ENCODE data around the gene PIAS1.
"Not testable (repeated sequence)": the region's sequence is repeated elsewhere in the genome, so short reads cannot be mapped to it uniquely, and the experiment has no call there.

PIAS1 gene

DNA sequence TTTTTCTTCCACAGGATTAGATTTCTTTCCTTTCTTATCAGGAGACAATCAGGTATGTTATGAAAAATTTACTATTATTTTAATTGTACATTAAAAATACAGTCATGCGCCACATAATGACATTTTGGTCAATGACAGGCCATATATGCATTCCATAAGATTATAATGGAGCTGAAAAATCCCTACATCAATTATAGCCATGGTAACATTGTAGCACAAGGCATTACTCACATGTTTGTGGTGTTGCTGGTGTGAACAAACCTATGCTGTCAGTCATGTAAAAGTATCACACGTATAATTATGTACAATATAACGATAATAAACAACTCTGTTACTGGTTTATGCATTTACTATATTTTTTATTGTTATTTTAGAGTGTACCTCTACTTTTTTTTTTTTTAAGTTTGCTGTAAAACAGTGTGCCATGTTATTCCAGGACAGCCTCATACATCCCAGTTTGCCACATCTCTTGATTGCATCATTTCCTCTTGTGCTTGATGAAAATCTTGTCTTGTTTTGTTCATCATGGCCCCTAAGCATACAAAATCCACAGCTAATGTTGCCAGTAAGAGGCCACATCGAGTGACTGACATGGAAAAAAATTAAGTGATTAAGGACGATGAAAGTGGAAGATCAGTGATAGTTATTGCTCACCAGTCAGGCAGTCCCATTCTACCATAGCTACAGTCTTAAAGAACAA, 129.7 kb downstream of the PIAS1 start:
- no peak for DNase-seq (ENCODE audit: low read depth, low spot score)

DNA sequence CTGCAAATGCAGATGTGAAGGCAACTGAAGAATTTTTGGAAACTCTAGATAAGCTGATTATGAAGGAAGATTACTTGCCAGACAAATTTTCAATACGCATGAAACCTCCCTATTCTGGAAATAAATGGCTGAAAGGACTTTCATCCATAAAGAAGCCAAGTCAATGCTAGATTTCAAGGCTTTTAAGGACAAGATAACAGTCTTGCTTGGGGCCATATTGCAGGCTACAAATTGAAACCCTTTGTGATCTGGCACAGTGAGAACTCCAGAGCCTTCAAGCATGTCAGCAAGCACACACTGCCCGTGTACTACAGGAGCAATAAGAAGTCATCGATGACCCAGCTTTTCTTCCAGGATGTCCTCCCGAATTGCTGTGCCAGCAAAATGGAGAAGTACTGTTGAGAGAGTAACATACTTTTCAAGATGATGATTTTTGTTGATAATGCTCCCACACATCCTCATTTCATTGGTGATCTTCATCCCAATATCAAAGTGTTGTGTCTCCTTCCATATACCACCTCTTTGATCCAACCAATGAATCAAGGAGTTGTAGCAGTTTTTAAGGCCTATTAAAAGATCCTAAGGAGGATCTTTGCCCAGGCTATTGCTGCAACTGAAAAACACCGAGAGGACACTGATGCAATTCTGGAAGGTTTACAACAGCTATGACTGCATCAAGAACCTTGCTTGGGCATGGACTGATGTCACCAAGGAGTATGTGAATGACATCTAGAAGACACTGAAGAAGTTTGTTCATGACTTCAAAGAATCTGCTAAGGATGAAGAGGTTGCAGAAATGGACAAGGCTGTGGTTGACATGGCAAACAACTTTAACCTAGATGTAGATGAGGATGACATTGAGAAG, 130.7 kb downstream of the PIAS1 start:
- no peak for DNase-seq (ENCODE audit: low read depth, low spot score)

DNA sequence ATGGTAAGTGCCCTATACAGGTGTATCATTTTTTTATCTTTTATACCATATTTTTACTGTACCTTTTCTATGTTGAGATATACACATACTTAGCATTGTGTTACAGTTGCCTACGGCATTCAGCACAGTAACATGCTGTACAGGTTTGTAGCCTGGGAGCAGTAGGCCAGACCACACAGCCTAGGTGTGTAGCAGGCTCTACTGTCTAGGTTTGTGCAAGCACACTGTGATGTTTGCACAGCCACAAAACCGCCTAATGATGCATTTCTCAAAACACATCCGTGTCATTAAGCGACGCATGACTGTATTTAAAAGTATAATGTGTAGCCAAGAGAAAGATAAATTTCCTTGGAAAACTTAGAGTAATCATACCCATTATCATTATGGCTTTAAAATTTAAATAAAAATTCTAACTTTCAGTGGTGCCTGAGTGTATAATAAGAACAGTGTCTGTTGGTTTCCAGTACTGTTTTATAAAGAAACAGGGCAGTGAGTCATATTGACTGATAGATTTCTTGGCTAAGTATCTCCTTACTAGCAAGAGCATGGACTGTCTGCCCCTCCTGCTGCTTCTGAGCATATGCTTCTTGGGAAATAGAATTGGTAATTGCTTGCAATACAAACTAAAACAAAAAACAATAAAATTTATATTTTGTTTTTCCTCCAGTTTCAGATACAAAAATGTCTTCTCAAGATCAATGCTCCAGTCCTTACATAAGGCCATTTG, 132.7 kb downstream of the PIAS1 start:
- DNase-seq (ENCODE audit: low read depth, low spot score), result no peak

DNA sequence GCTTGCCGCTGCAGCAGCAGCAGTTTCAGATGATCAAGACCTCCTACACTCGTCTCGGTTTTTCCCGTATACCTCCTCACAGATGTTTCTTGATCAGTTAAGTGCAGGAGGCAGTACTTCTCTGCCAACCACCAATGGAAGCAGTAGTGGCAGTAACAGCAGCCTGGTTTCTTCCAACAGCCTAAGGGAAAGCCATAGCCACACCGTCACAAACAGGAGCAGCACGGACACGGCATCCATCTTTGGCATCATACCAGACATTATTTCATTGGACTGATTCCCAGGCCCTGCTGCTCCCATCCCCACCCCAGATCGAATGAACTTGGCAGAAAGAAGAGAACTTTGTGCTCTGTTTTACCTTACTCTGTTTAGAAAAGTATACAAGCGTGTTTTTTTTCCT, 133.4 kb downstream of the PIAS1 start:
- DNase-seq (ENCODE audit: low read depth, low spot score), result no peak

DNA sequence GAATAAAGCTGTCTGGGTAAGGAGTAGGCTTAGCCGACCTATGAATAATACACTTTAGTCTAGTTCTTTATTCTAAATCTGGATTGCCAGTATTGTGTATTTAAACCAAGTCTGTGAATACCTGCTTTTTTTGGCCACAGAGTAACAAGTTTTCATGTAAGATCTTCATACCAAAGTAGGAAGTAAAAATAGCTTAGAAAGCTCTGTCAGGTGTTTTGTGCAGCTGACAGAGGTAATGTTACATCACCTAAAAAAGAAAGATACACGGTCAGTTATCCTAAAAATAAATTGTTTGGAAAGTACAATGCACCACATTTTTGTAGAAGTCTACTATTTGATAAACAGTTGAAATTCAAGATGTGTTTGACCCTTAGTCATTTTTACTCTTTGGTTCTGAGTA, 134.5 kb downstream of the PIAS1 start:
- no peak for DNase-seq (ENCODE audit: low read depth, low spot score)

DNA sequence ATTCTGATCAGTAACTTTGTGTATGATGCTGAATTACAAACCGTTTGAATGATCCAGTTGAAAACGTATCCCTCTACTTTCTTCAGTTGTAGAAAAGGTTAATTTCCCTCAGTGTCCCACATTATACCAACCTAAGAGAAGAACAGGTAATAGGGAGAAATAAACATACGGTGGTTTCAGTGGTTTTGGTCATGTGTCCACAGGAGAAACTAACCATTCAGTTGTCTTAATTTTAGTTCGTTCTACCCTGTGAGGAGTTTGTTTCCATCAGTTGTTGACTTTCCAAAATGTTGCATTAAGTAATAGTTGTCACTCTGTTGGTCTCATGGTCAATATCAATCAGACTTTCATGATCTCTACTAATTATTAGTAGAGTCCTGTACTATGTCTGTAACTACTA, 135.9 kb downstream of the PIAS1 start:
- DNase-seq (ENCODE audit: low read depth, low spot score), result no peak

DNA sequence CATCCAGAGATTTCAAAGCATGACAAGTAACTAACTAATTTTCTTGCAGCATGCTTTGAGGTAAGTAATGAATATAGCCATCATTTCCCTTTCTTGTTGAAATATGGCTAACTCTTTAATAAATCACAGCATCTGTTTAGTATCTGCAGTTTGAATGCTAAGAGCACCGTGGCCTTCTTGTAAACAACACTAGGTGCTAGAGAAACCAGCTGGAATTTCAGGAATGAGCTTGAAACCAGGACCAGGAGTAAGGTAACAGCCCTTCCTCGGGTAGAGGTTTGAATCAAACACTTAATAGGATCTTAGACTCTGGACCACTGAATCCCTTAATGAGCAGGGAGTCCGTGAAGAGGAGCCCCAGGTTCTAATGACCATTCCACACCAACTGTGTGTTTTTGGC, 137.4 kb downstream of the PIAS1 start:
- no peak for DNase-seq (ENCODE audit: low read depth, low spot score)

DNA sequence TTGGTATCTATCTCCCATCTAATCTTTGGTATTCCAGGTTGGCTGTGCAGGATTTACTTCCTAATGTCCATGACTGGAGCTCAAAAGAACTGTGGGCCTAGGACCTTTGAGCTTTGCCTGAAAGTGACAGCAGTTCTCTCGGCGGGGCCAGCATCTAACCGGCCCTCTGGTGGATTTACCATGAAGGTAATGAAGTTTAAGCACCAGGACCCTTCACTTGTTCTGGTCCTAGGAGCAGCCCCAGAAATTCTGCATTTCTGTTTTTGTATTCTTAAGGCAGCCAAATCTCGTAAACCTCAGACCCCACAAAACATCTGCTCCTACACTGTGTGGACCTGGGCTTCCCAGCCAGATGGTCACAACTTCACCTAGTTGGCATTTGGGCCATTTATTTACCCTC, 138.0 kb downstream of the PIAS1 start:
- no peak for DNase-seq (ENCODE audit: low read depth, low spot score)

DNA sequence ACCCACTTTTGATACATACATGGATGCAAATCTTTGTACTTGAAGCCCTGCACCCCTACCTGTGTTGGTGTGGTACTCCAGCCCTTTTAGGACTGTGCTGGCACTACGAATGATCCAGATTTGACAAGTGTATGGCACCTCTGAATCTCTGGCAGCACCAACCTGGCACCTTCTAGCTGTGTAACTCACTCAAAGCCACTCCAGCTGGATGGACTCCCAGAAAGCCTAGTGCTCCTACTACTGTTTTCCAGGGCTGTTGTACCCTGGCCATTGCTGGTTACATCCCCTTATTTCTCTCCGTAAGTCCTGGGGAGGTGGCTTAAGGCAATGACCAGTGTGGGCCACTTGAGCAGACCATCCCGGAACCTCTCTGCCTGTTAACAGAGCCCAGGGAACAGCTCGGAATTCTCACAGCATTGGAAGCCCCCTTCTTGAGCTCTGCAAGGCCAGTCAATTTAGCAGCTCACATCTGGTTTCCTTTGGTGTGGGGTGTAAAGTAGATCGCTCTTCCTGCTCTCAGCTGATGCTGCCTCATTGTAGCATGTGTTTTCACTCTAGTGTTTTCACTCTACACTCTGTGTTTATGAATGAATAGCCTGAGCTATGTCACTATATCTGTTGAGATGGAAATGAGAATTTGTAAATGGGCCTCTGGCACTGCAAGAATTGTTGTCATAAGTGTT, 138.8 kb downstream of the PIAS1 start:
- DNase-seq (ENCODE audit: low read depth, low spot score), result no peak

DNA sequence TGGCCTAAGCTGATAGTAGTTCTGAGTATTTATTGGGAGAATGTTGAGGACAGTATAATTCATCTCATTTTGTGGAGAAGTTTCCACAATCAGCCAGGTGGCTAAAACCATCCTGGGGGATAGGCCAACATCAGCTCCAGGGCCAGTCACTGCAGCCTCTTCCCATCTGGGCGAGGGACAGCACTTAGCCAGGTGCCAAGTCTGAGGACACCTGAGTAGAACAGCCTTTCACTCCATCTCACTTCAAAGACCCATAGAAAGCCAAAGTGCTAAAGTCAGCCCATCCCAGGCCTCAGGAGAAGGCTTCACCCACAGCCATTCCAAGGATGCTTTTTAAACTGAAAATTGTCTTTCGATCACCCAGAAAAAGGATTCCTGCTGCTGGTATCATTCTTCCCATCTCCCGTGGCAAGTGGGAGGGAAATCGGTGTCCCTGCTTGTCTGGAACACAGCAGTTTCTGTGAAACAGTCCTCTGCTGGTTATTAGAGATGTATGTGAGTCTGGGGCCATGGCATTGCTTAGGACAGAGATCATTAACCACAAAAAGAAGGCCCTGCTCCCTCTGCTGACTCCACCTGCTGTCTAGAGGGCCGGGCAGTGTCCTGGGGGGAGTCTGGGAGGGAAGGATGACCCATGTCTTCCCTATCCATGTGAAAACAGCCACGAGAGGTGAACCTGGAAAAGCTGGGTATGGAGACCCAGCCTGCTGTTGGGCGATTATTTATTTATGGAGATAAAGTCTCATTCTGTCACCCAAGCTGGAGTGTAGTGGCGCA, 141.4 kb downstream of the PIAS1 start:
- no peak for DNase-seq (ENCODE audit: low read depth, low spot score)

DNA sequence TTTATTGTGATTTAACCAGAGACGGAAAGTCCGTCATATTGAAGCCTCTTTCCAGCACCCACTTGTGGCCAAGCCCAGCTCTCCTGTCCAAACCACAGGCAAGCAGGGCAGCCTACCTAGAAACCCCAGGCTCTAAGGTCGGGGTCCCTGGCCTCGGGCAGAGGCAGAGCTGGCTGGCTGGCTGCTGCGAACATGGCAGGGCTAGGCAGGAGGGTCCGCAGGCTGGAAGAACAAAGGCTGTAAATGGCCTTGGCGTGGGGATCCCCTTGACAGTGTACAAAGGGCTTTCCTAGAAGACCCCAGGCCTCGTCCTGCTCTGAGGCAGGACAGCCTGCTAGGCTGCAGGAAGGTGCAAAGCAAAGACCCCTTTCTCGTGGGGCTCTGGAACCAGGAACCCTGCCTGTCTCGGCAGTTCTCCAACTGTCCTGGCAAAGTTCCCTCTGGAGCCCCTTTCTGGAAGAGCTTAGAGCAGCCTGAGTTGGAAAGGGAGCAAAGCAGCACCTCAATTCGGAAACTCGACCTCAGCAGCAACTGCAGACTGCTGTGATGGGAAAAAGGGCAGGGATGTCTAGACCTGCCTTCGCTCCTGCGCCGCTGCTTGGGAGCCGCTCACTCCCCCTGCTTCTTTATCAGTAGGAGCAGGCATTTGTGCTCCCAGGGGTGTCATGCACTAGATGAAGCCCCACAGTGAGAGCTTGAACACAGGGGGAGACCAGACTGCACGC, 142.5 kb downstream of the PIAS1 start:
- DNase-seq (ENCODE audit: low read depth, low spot score), result no peak

DNA sequence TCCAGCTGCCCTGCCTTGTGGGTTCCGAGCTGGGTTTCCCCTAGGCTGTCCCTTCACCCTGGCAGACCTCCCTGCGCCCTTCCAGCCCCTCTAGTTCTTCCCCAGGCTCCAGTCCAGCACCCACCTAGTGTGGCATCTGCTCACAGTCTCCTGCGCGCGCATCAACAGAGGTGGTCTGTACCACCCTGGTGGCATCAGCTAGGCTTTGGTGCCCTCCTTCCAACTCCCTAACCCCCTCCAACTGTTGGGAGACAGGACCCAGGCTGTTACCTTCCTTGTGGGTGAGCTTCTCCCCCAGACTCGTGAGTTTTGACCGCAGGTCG, 143.0 kb downstream of the PIAS1 start:
- no peak for DNase-seq (ENCODE audit: low read depth, low spot score)

DNA sequence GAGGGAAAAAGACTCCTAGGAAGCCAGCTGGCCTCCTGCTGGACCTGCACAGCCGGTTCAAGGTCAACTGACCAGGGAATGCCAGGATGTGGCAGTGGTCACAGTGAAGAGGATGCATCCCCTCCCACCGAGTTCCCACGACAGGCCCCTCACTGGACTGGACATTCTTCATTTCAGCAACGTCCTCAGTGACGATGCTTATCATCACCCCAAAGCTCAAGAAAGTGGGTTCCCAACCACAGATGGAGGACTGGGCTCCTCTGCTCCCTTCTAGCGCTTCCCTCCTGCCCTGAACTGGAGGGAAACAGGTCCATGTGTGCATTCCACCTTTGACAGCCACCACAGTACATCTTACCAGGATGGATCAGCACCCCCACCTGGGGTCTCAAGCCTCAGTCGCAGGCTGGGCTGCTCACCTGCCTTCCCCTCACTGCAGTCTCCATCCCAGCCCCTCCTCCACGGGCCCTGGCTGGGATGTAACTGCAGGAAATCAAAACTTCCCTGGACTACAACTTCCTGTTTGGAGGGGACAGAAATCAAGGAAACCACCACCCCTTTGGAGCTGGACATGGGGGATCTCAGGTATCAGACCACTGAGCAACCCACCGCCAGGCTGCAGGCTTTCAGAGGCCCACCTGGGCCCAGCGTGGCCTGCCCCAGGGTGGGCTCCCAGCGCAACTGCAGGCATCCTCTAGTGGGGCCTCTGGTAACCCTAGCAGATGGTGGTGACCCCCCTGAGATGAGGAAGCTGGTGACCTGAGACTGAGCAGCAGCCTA, 143.7 kb downstream of the PIAS1 start:
- no peak for DNase-seq (ENCODE audit: low read depth, low spot score)

DNA sequence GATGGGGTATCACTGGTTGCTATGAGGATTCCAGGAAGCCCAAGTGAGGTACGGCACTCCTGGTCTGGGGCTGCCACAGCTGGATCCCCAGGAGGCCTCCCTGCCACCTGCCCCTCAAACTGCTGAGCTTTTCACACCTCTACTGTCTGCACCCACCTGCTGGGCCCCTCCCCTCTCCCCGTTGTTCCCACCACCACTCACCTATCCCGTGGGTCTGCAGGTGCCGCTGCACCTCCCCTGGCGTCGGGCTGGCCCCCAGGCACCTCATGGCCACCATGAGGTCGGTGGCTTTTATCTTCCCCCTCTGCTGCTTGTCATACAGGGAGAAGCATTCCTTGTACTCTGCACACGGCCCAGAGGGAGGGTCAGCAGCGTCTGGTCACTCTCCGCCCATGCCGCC, 145.2 kb downstream of the PIAS1 start:
- no peak for DNase-seq (ENCODE audit: low read depth, low spot score)

DNA sequence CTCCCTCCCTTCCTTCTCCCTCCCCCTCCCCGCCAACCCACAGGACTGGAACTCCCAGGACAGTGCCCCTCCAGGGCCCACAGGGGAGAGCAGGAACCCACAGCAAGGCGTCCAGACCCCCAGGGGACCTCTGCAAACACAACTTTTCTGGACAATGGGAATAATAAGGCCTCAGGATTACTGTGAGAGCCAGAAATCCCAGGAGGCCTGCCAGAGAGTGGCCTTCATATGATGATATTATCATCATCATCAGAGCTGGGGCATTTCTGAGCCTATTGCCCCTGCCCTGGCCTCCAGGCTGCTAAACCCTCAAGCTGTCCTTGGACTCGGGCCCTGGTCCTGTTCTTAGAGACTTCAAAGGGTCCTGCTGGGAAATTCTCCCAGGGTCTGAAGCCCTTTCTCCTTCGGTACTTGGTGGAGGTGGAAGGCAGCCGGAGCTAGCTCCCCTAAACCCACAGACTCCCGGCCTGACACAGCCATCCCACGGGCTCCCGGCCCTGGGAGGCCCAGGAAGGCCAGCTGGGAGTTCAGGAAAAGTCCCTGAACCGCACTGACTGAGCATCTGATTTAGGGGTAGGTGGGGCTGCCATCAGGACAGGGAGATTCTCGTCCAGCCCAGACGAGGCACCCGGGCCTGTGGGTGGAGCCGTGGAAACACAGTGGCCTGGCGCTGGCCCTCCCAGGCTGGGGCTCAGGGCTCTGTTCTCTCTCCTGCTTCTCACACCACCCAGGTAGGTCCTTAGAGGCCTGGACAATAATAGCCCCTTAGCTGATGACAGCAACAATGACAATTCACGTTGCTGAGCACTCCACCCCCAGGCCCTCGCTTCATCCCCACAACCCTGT, 146.1 kb downstream of the PIAS1 start:
- no peak for DNase-seq (ENCODE audit: low read depth, low spot score)

DNA sequence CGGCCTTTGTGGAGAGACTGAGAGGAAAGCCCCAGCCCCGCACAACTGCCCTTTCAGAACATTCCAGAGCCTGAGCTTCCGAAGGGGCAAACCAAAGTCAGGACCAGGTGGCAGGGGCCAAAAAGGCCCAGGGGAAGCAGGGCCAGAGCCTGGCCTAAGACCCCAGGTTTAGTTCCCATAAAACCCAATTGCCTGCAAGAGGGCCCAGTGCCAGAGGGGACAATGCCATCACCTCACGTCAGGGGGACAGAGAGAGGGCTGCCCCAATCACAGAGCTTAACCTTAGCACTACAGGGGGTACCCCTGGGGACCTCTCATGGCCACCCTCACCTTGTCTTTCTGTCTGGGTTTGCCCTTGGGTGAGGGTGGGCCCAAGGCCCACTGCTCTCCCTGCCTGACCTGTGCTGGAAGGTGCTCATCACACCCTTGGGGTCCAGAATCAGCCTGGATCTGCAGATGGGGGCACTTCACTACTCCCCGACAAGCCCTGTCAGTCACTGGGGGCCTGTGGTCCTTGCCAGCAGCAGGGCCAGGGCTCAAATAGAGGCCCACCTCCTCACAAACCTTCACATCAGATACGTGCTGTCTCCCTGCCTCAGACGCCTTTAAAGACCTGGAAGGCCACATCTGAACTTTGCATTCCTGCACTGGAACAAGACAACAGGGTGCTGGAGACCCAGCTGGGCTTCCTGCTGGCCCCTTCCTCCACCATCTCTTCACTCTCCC, 147.2 kb downstream of the PIAS1 start:
- no peak for DNase-seq (ENCODE audit: low read depth, low spot score)

DNA sequence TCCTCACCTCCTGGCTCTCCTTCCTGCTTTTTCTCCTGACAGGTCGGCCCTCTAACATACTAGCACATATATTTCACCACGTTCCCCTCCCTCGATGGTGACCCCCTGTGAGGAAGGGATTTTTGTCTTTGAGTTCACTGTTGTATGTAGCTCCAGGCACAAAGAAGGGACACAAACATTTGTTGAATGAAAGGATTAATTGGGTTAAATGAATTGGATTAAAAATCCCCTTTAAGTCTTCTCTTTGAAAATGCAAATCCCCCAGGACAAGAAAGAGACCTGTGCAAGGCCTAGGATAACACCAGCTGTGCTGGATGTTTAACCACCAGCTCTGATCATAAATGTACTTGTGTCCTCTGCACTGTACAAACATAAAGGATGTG, 147.8 kb downstream of the PIAS1 start:
- no peak for DNase-seq (ENCODE audit: low read depth, low spot score)

DNA sequence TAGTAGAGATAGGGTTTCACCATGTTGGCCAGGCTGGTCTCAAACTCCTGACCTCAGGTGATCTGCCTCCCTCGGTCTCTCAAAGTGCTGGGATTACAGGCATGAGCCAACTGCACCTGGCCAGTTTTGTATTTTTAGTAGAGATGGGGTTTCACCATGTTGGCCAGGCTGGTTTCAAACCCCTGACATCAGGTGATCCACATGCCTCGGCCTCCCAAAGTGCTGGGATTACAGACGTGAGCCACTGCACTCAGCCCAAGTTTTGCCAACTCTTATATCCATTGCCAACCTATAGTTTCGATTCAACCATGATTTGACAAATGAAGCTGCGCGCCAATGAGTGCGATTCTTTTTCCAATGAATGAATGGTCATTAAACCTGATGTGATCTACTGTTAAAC, 148.9 kb downstream of the PIAS1 start:
- not testable (repeated sequence) for DNase-seq (ENCODE audit: low read depth, low spot score)

Measured in activated CD4-positive, CD25-positive, alpha-beta regulatory T cell treated with anti-CD3 and anti-CD28 coated beads, Interleukin-2, amount 50 U/mL, for 16 hours (primary cell).